ENCODE measurements around the gene SPATA1.
"Not testable (repeated sequence)": the region's sequence is repeated elsewhere in the genome, so short reads cannot be mapped to it uniquely, and the experiment has no call there.

The SPATA1 gene

GRCh38 chr1:84584126-84584525, 77.9 kb downstream of the SPATA1 start:
- Histone ChIP-seq H3K27ac (ENCODE audit: insufficient read depth, low read depth, low read length, poor library complexity, severe bottlenecking) (no peak overlapping the region), H3K27me3 (ENCODE audit: control insufficient read depth, insufficient read depth, low read length, poor library complexity, severe bottlenecking) (no peaks in the 10 kb centered on the region), H3K9me3 (ENCODE audit: control insufficient read depth, low read length) (no peaks in the 10 kb centered on the region), H3K36me3 (ENCODE audit: control insufficient read depth, insufficient read depth, low read length) (no peaks in the 10 kb centered on the region), H3K4me1 (ENCODE audit: control insufficient read depth, insufficient read depth, low read length) (no peaks in the 10 kb centered on the region), H3K4me3 (ENCODE audit: insufficient read depth, low read depth, low read length) (no peak overlapping the region)
- 85% methylated on average over 2 of the region's 2 CpGs for WGBS, 2 experiments

- H3K4me3 ChIP-seq (ENCODE audit: insufficient read depth, low read depth, low read length): no peak overlapping the region
- H3K36me3 ChIP-seq (ENCODE audit: control insufficient read depth, insufficient read depth, low read length): no peaks in the 10 kb centered on the region
- H3K4me1 ChIP-seq (ENCODE audit: control insufficient read depth, insufficient read depth, low read length): no peaks in the 10 kb centered on the region
- H3K27me3 ChIP-seq (ENCODE audit: control insufficient read depth, insufficient read depth, low read length, poor library complexity, severe bottlenecking): no peaks in the 10 kb centered on the region
- H3K27ac ChIP-seq (ENCODE audit: insufficient read depth, low read depth, low read length, poor library complexity, severe bottlenecking): no peak overlapping the region
- WGBS, 2 experiments: 92 to 100% methylated on average over 1 of the region's 1 CpG
- H3K9me3 ChIP-seq (ENCODE audit: control insufficient read depth, low read length): no peaks in the 10 kb centered on the region
Measured at GRCh38 chr1:84585803-84586202, 79.6 kb downstream of the SPATA1 start.

- 91 to 93% methylated on average over 3 of the region's 3 CpGs for WGBS, 2 experiments
Measured at GRCh38 chr1:84587099-84587498, 80.9 kb downstream of the SPATA1 start.

GRCh38 chr1:84594959-84595358, 88.8 kb downstream of the SPATA1 start:
- not testable (repeated sequence) for H3K4me1 ChIP-seq (ENCODE audit: control insufficient read depth, insufficient read depth, low read length); H3K27ac ChIP-seq (ENCODE audit: insufficient read depth, low read depth, low read length, poor library complexity, severe bottlenecking); H3K36me3 ChIP-seq (ENCODE audit: control insufficient read depth, insufficient read depth, low read length); H3K4me3 ChIP-seq (ENCODE audit: insufficient read depth, low read depth, low read length); H3K9me3 ChIP-seq (ENCODE audit: control insufficient read depth, low read length); H3K27me3 ChIP-seq (ENCODE audit: control insufficient read depth, insufficient read depth, low read length, poor library complexity, severe bottlenecking)
- WGBS, 2 experiments: 89 to 90% methylated on average over 2 of the region's 2 CpGs

More at GRCh38 chr1:84587099-84587498, 80.9 kb downstream of the SPATA1 start:
- H3K4me3 ChIP-seq (ENCODE audit: insufficient read depth, low read depth, low read length): no peak overlapping the region
- H3K36me3 ChIP-seq (ENCODE audit: control insufficient read depth, insufficient read depth, low read length): no peaks in the 10 kb centered on the region
- H3K27ac ChIP-seq (ENCODE audit: insufficient read depth, low read depth, low read length, poor library complexity, severe bottlenecking): no peak overlapping the region
- no peaks in the 10 kb centered on the region for H3K9me3 ChIP-seq (ENCODE audit: control insufficient read depth, low read length)
- no peaks in the 10 kb centered on the region for H3K4me1 ChIP-seq (ENCODE audit: control insufficient read depth, insufficient read depth, low read length)
- no peaks in the 10 kb centered on the region for H3K27me3 ChIP-seq (ENCODE audit: control insufficient read depth, insufficient read depth, low read length, poor library complexity, severe bottlenecking)

GRCh38 chr1:84597011-84597410, 90.8 kb downstream of the SPATA1 start:
- Histone ChIP-seq H3K4me3 (ENCODE audit: insufficient read depth, low read depth, low read length) (no peak overlapping the region), H3K9me3 (ENCODE audit: control insufficient read depth, low read length) (no peaks in the 10 kb centered on the region), H3K36me3 (ENCODE audit: control insufficient read depth, insufficient read depth, low read length) (no peaks in the 10 kb centered on the region), H3K4me1 (ENCODE audit: control insufficient read depth, insufficient read depth, low read length) (no peaks in the 10 kb centered on the region), H3K27me3 (ENCODE audit: control insufficient read depth, insufficient read depth, low read length, poor library complexity, severe bottlenecking) (no peaks in the 10 kb centered on the region), H3K27ac (ENCODE audit: insufficient read depth, low read depth, low read length, poor library complexity, severe bottlenecking) (no peak overlapping the region)
- WGBS, 2 experiments: 97 to 100% methylated on average over 1 of the region's 1 CpG

GRCh38 chr1:84598418-84598817, 92.2 kb downstream of the SPATA1 start:
- H3K4me1 ChIP-seq (ENCODE audit: control insufficient read depth, insufficient read depth, low read length): no peaks in the 10 kb centered on the region
- no peak overlapping the region for H3K27ac ChIP-seq (ENCODE audit: insufficient read depth, low read depth, low read length, poor library complexity, severe bottlenecking)
- H3K4me3 ChIP-seq (ENCODE audit: insufficient read depth, low read depth, low read length): no peak overlapping the region
- H3K27me3 ChIP-seq (ENCODE audit: control insufficient read depth, insufficient read depth, low read length, poor library complexity, severe bottlenecking): no peaks in the 10 kb centered on the region
- no peaks in the 10 kb centered on the region for H3K36me3 ChIP-seq (ENCODE audit: control insufficient read depth, insufficient read depth, low read length)
- H3K9me3 ChIP-seq (ENCODE audit: control insufficient read depth, low read length): no peaks in the 10 kb centered on the region
- WGBS, 2 experiments: 91 to 96% methylated on average over 3 of the region's 3 CpGs

GRCh38 chr1:84598846-84599741, 92.9 kb downstream of the SPATA1 start:
- no peaks in the 10 kb centered on the region for H3K36me3 ChIP-seq (ENCODE audit: control insufficient read depth, insufficient read depth, low read length)
- no peaks in the 10 kb centered on the region for H3K9me3 ChIP-seq (ENCODE audit: control insufficient read depth, low read length)
- H3K27ac ChIP-seq (ENCODE audit: insufficient read depth, low read depth, low read length, poor library complexity, severe bottlenecking): no peak overlapping the region
- 79 to 86% methylated on average over 4 to 5 of the region's 5 CpGs for WGBS, 2 experiments
- H3K27me3 ChIP-seq (ENCODE audit: control insufficient read depth, insufficient read depth, low read length, poor library complexity, severe bottlenecking): no peaks in the 10 kb centered on the region
- H3K4me3 ChIP-seq (ENCODE audit: insufficient read depth, low read depth, low read length): no peak overlapping the region
- no peaks in the 10 kb centered on the region for H3K4me1 ChIP-seq (ENCODE audit: control insufficient read depth, insufficient read depth, low read length)

- Histone ChIP-seq H3K4me1 (ENCODE audit: control insufficient read depth, insufficient read depth, low read length) (no peaks in the 10 kb centered on the region), H3K27ac (ENCODE audit: insufficient read depth, low read depth, low read length, poor library complexity, severe bottlenecking) (no peak overlapping the region), H3K9me3 (ENCODE audit: control insufficient read depth, low read length) (peaks cover 3% of the 10 kb centered on the region), H3K4me3 (ENCODE audit: insufficient read depth, low read depth, low read length) (no peak overlapping the region), H3K27me3 (ENCODE audit: control insufficient read depth, insufficient read depth, low read length, poor library complexity, severe bottlenecking) (no peaks in the 10 kb centered on the region), H3K36me3 (ENCODE audit: control insufficient read depth, insufficient read depth, low read length) (peaks cover 2% of the 10 kb centered on the region)
- 91 to 93% methylated on average over 5 of the region's 5 CpGs for WGBS, 2 experiments
Measured at GRCh38 chr1:84600796-84601195, 94.6 kb downstream of the SPATA1 start.

- H3K27ac ChIP-seq (ENCODE audit: insufficient read depth, low read depth, low read length, poor library complexity, severe bottlenecking): no peak overlapping the region
Measured at GRCh38 chr1:84603223-84603622, 97.0 kb downstream of the SPATA1 start.

GRCh38 chr1:84603941-84604830, 98.0 kb downstream of the SPATA1 start:
- Histone ChIP-seq H3K27me3 (ENCODE audit: control insufficient read depth, insufficient read depth, low read length, poor library complexity, severe bottlenecking) (no peaks in the 10 kb centered on the region), H3K9me3 (ENCODE audit: control insufficient read depth, low read length) (peaks cover 3% of the 10 kb centered on the region), H3K27ac (ENCODE audit: insufficient read depth, low read depth, low read length, poor library complexity, severe bottlenecking) (no peak overlapping the region), H3K4me3 (ENCODE audit: insufficient read depth, low read depth, low read length) (no peak overlapping the region), H3K36me3 (ENCODE audit: control insufficient read depth, insufficient read depth, low read length) (peaks cover 5% of the 10 kb centered on the region), H3K4me1 (ENCODE audit: control insufficient read depth, insufficient read depth, low read length) (no peaks in the 10 kb centered on the region)
- 89% methylated on average over 15 of the region's 15 CpGs for WGBS, 2 experiments

More at GRCh38 chr1:84603223-84603622, 97.0 kb downstream of the SPATA1 start:
- Histone ChIP-seq H3K9me3 (ENCODE audit: control insufficient read depth, low read length) (peaks cover 3% of the 10 kb centered on the region), H3K27me3 (ENCODE audit: control insufficient read depth, insufficient read depth, low read length, poor library complexity, severe bottlenecking) (no peaks in the 10 kb centered on the region), H3K4me3 (ENCODE audit: insufficient read depth, low read depth, low read length) (no peak overlapping the region), H3K36me3 (ENCODE audit: control insufficient read depth, insufficient read depth, low read length) (peaks cover 5% of the 10 kb centered on the region), H3K4me1 (ENCODE audit: control insufficient read depth, insufficient read depth, low read length) (no peaks in the 10 kb centered on the region)
- WGBS, 2 experiments: 86 to 91% methylated on average over 2 of the region's 2 CpGs
